H1 (cell line): ENCODE measurements around the gene ADPRHL1. TPM values are rescaled to one million over a fixed set of nuclear protein-coding genes. Genes with fewer than 3 reads are reported as not detected.
A peak's percentile ranks its signal among the peaks of the same experiment; 100 is the strongest.

ENCODE experiments used
- CTCF ChIA-PET: fragments of 300-600 bp; sonication (Branson Sonifier 250); formaldehyde crosslinking; loops from one replicate; lab custom pipeline; 2021; ENCODE audit not compliant: partially characterized antibody; lab: Charles Lee
- POLR2A ChIA-PET: fragments of 300-600 bp; sonication (Branson Sonifier 250); formaldehyde crosslinking; loops from one replicate; lab custom pipeline; 2021; ENCODE audit warnings: inconsistent platforms; ENCODE audit not compliant: partially characterized antibody; lab: Charles Lee
- DNase-seq, 2 experiments: peaks; one replicate each; pipeline versions ENCODE4 v3.0.0 to v3.0.0-alpha.2; 2010 to 2022; ENCODE audit warnings: low spot score in 2 of 2, low read depth in 1 of 2, mixed read lengths in 1 of 2
- FAIRE-seq: peaks from 2 replicates; lab custom pipeline; 2011; peaks lifted over from hg19 to GRCh38; lab: Jason Lieb, UNC
- H2AFZ ChIP-seq: 2 replicates; pipeline ENCODE4 v1.8.1; 2012; ENCODE audit warnings: low read length, inconsistent platforms
- H2AK5ac ChIP-seq: 2 replicates; pipeline ENCODE4 v1.6.1; 2013; ENCODE audit warnings: low read depth, low read length
- H2BK120ac ChIP-seq: replicated peaks from 2 replicates; pipeline ENCODE3; 2013; ENCODE audit warnings: low read depth, low read length, inconsistent platforms
- H2BK12ac ChIP-seq: 2 replicates; pipeline ENCODE4 v1.6.1; 2013; ENCODE audit warnings: low read depth, low read length
- H2BK15ac ChIP-seq: 2 replicates; pipeline ENCODE4 v1.6.1; 2013; ENCODE audit warnings: low read length
- H2BK20ac ChIP-seq: 2 replicates; pipeline ENCODE4 v1.6.1; 2013; ENCODE audit warnings: low read length
- H2BK5ac ChIP-seq: 2 replicates; pipeline ENCODE4 v1.6.1; 2013; ENCODE audit warnings: low read depth, low read length
- H3K14ac ChIP-seq: 2 replicates; pipeline ENCODE4 v1.6.1; 2013; ENCODE audit warnings: inconsistent platforms; ENCODE audit not compliant: insufficient read length
- H3K18ac ChIP-seq: 2 replicates; pipeline ENCODE4 v1.6.1; 2013; ENCODE audit warnings: low read length; ENCODE audit errors: extremely low read depth
- H3K23ac ChIP-seq: 2 replicates; pipeline ENCODE4 v1.6.1; 2013; ENCODE audit warnings: inconsistent platforms; ENCODE audit not compliant: insufficient read length
- H3K23me2 ChIP-seq: 2 replicates; pipeline ENCODE4 v1.6.1; 2013; ENCODE audit warnings: low read depth, low read length
- H3K27ac ChIP-seq: 2 replicates; pipeline ENCODE4 v1.6.1; 2011; ENCODE audit warnings: low read depth, low read length, inconsistent platforms
- H3K27me3 ChIP-seq, 4 experiments: replicated peaks in 1 of 4; 1 replicate in 1 of 4; 2 replicates in 3 of 4; pipeline versions ENCODE4 v1.6.1 to v1.8.1; 2011 to 2013; ENCODE audit warnings: low read length in 3 of 4, mild to moderate bottlenecking in 3 of 4, inconsistent platforms in 2 of 4, mixed read lengths in 2 of 4, moderate library complexity in 1 of 4; ENCODE audit not compliant: control insufficient read depth in 3 of 4, insufficient read depth in 3 of 4; ENCODE audit errors: extremely low read depth in 1 of 4
- H3K36me3 ChIP-seq, 4 experiments: 2 replicates each; pipeline versions ENCODE4 v1.6.1 to v1.8.1; 2011 to 2013; ENCODE audit warnings: mild to moderate bottlenecking in 4 of 4, low read length in 3 of 4, moderate library complexity in 2 of 4, control low read depth in 1 of 4, inconsistent platforms in 1 of 4; ENCODE audit not compliant: insufficient read depth in 4 of 4, control insufficient read depth in 2 of 4
- H3K4ac ChIP-seq: replicated peaks from 2 replicates; pipeline ENCODE3; 2013; ENCODE audit warnings: low read length, low read depth, mixed read lengths, inconsistent platforms; ENCODE audit not compliant: insufficient read length
- H3K4me1 ChIP-seq, 4 experiments: replicated peaks in 1 of 4; 1 replicate in 1 of 4; 2 replicates in 3 of 4; pipeline versions ENCODE4 v1.6.1 to v1.8.1; 2011 to 2013; ENCODE audit warnings: low read length in 3 of 4, inconsistent platforms in 2 of 4, mixed read lengths in 1 of 4; ENCODE audit not compliant: insufficient read depth in 4 of 4, control insufficient read depth in 3 of 4
- H3K4me2 ChIP-seq, 2 experiments: 2 replicates each; pipeline versions ENCODE4 v1.6.1 to v1.8.1; 2011 to 2013; ENCODE audit warnings: low read depth in 2 of 2, low read length in 2 of 2, control low read depth in 1 of 2, inconsistent platforms in 1 of 2, mild to moderate bottlenecking in 1 of 2; ENCODE audit not compliant: insufficient read depth in 1 of 2
- H3K4me3 ChIP-seq, 4 experiments: fragments of 200-600, 300-600 bp in 1 of 4; sonication (generic), shearing (Covaris generic), sonication (Bioruptor Twin) in 1 of 4; 2 replicates each; pipeline versions ENCODE4 v1.5.1 to v1.8.1; 2011 to 2016; ENCODE audit warnings: low read length in 4 of 4, low read depth in 3 of 4, control low read depth in 2 of 4, inconsistent platforms in 2 of 4, mild to moderate bottlenecking in 2 of 4, mixed read lengths in 1 of 4, moderate library complexity in 1 of 4; ENCODE audit not compliant: insufficient read depth in 2 of 4; ENCODE audit errors: extremely low read depth in 1 of 4
- H3K56ac ChIP-seq: replicated peaks from 2 replicates; pipeline ENCODE3; 2013; ENCODE audit warnings: low read depth, mild to moderate bottlenecking, mixed read lengths, low read length, inconsistent platforms; ENCODE audit not compliant: insufficient read length
- H3K79me1 ChIP-seq: 2 replicates; pipeline ENCODE4 v1.6.1; 2013; ENCODE audit warnings: low read depth, low read length, control low read depth
- H3K79me2 ChIP-seq, 2 experiments: 2 replicates each; pipeline versions ENCODE4 v1.6.1 to v1.8.1; 2012 to 2013; ENCODE audit warnings: low read length in 2 of 2, mild to moderate bottlenecking in 2 of 2, inconsistent platforms in 1 of 2; ENCODE audit not compliant: insufficient read depth in 2 of 2, control insufficient read depth in 1 of 2
- H3K9ac ChIP-seq, 4 experiments: replicated peaks in 1 of 4; 1 replicate in 1 of 4; 2 replicates in 3 of 4; pipeline versions ENCODE4 v1.6.1 to v1.8.1; 2011 to 2013; ENCODE audit warnings: low read depth in 3 of 4, low read length in 3 of 4, control low read depth in 2 of 4, mild to moderate bottlenecking in 2 of 4, moderate library complexity in 2 of 4, inconsistent platforms in 1 of 4; ENCODE audit errors: extremely low read depth in 1 of 4
- H3K9me3 ChIP-seq, 2 experiments: 2 replicates each; pipeline versions ENCODE4 v1.6.1 to v1.8.1; 2012 to 2013; ENCODE audit warnings: mild to moderate bottlenecking in 2 of 2, moderate library complexity in 2 of 2, control low read depth in 1 of 2, inconsistent platforms in 1 of 2, low read depth in 1 of 2, low read length in 1 of 2, mixed read lengths in 1 of 2; ENCODE audit not compliant: insufficient read depth in 2 of 2
- H4K20me1 ChIP-seq, 2 experiments: replicated peaks in 1 of 2; 2 replicates each; pipeline versions ENCODE3 to v1.8.1; 2011 to 2013; ENCODE audit warnings: inconsistent platforms in 2 of 2, low read length in 2 of 2, mild to moderate bottlenecking in 1 of 2; ENCODE audit not compliant: insufficient read depth in 2 of 2, control insufficient read depth in 1 of 2
- H4K5ac ChIP-seq: 2 replicates; pipeline ENCODE4 v1.6.1; 2013; ENCODE audit warnings: low read length, low read depth, mixed read lengths, inconsistent platforms; ENCODE audit not compliant: insufficient read length
- H4K8ac ChIP-seq: 2 replicates; pipeline ENCODE4 v1.8.0; 2013; ENCODE audit warnings: mild to moderate bottlenecking, moderate library complexity, low read length, inconsistent platforms; ENCODE audit not compliant: insufficient read depth; ENCODE audit errors: extremely low read depth
- H4K91ac ChIP-seq: replicated peaks from 2 replicates; pipeline ENCODE3; 2013; ENCODE audit warnings: low read length, mixed read lengths, inconsistent platforms; ENCODE audit not compliant: insufficient read length
- BRCA1 ChIP-seq: IDR thresholded peaks from 2 replicates; pipeline ENCODE4 v1.6.1; 2012; ENCODE audit warnings: low read depth, low read length, improper control_type of control experiment
- GABPA ChIP-seq: IDR thresholded peaks from 2 replicates; pipeline ENCODE4 v1.6.1; 2011; ENCODE audit warnings: mild to moderate bottlenecking, low read length, moderate library complexity, borderline replicate concordance; ENCODE audit not compliant: insufficient read depth
- GTF2F1 ChIP-seq: IDR thresholded peaks from 2 replicates; pipeline ENCODE4 v1.6.1; 2012; ENCODE audit warnings: low read depth, low read length, improper control_type of control experiment, borderline replicate concordance
- HDAC2 ChIP-seq, 2 experiments: fragments of 300-600 bp in 1 of 2; sonication (generic) in 1 of 2; IDR thresholded peaks; 2 replicates each; pipeline ENCODE4 v1.6.1; 2011 to 2012; ENCODE audit warnings: low read depth in 2 of 2, low read length in 2 of 2, mild to moderate bottlenecking in 2 of 2, moderate library complexity in 2 of 2, borderline replicate concordance in 1 of 2, inconsistent platforms in 1 of 2
- HDAC6 ChIP-seq: IDR thresholded peaks from one replicate; pipeline ENCODE4 v1.7.1; 2012; ENCODE audit warnings: low read depth, mild to moderate bottlenecking, inconsistent platforms, low read length, moderate library complexity
- KDM1A ChIP-seq: fragments of 200-600, 300-600 bp; sonication (generic); IDR thresholded peaks from 2 replicates; pipeline ENCODE4 v1.7.1; 2016; ENCODE audit warnings: mild to moderate bottlenecking, low read length, borderline replicate concordance
- MAFK ChIP-seq: IDR thresholded peaks from 2 replicates; pipeline ENCODE4 v1.6.1; 2012; ENCODE audit warnings: low read depth, mild to moderate bottlenecking, improper control_type of control experiment, low read length
- NANOG ChIP-seq: IDR thresholded peaks from 2 replicates; pipeline ENCODE4 v1.6.1; 2011; ENCODE audit warnings: low read length, low read depth, mild to moderate bottlenecking, inconsistent platforms; ENCODE audit not compliant: insufficient read depth, poor library complexity, severe bottlenecking
- POU5F1 ChIP-seq: IDR thresholded peaks from 2 replicates; pipeline ENCODE4 v1.6.1; 2011; ENCODE audit warnings: low read depth, mild to moderate bottlenecking, low read length, moderate library complexity
- TAF1 ChIP-seq: IDR thresholded peaks from 2 replicates; pipeline ENCODE4 v1.6.1; 2011; ENCODE audit warnings: mild to moderate bottlenecking, low read depth, low read length
- TCF12 ChIP-seq: IDR thresholded peaks from 2 replicates; pipeline ENCODE4 v1.6.1; 2011; ENCODE audit warnings: low read depth, mild to moderate bottlenecking, low read length
- TEAD4 ChIP-seq: IDR thresholded peaks from 2 replicates; pipeline ENCODE4 v1.6.1; 2012; ENCODE audit warnings: low read depth, low read length, inconsistent platforms, mixed read lengths
- WGBS, 2 experiments: shearing (Covaris generic) in 1 of 2; methylation state at CpG; one replicate each; pipeline versions ENCODE4 v1.1.6 to v1.1.7; 2013 to 2015; ENCODE audit warnings: low lambda C conversion rate in 2 of 2, mixed read lengths in 2 of 2, inconsistent platforms in 1 of 2, low coverage in 1 of 2, missing lambda C conversion rate in 1 of 2; ENCODE audit not compliant: insufficient replicate concordance in 2 of 2, insufficient coverage in 1 of 2, insufficient read length in 1 of 2; ENCODE audit errors: extremely low coverage in 1 of 2, missing lambda C conversion rate in 1 of 2; 5-methylcytosine and 5-hydroxymethylcytosine counted together
- polyA plus RNA-seq, 7 experiments: library from polyadenylated mRNA; depleted of rRNA in 3 of 7; stranded (reverse) in 5 of 7; unstranded in 2 of 7; fragments of >200 nt in 5 of 7; fragments of 200-250 nt in 2 of 7; gene quantifications; 1 replicate in 5 of 7; 2 replicates in 1 of 7; 4 replicates in 1 of 7; pipeline versions ENCODE4 v1.2.1 to v1.2.3, GENCODE V29; 2011 to 2013; ENCODE audit warnings: missing spikeins in 2 of 7, mixed read lengths in 2 of 7
- total RNA-seq: library from RNA; stranded (reverse); fragmentation: NEBNext Ultra II Directional; extraction: Animal tissue kit (Norgen Biotek cat#: 25700); gene quantifications from 2 replicates; pipeline ENCODE4 v1.2.1, GENCODE V29; 2021

Gene ADPRHL1
- total and polyA plus RNA-seq, 2 of the 8 experiments (the other 6 are each of a cell fraction or from before 2014, with no cell fraction given): 0.74 to 1.7 TPM

- H3K4me3 ChIP-seq: no peak overlapping the region
- 98% methylated on average over 20 of the region's 20 CpGs; no CpG with 5 or more reads in 1 of the 2 experiments for WGBS, 2 experiments
- no peak for FAIRE-seq
- TF ChIP-seq TEAD4 (no peak), GABPA (no peak), BRCA1 (no peak), NANOG (no peak), HDAC6 (no peak), GTF2F1 (no peak), POU5F1 (no peak), MAFK (no peak), TCF12 (no peak), KDM1A (no peak), TAF1 (no peak), HDAC2 (IDR thresholded peaks at IDR 0.05; ENCODE audit: borderline replicate concordance in 1 of 2, low read depth in 2 of 2, low read length in 2 of 2) (no peak)
Measured at GRCh38 chr13:113350938-113351335, 102.4 kb downstream of the ADPRHL1 start.

More at GRCh38 chr13:113350938-113351335, 102.4 kb downstream of the ADPRHL1 start:
- Histone ChIP-seq H3K18ac (no peak overlapping the region), H2BK12ac (no peak overlapping the region), H4K5ac (no peak overlapping the region), H2BK120ac (no peak overlapping the region), H3K9ac (no peak overlapping the region), H4K8ac (peak overlapping the region; percentile 65), H3K4me1 (no peaks in the 10 kb centered on the region), H3K4me2 (no peak overlapping the region), H3K14ac (no peak overlapping the region), H2AFZ (no peak overlapping the region), H3K23ac (no peak overlapping the region), H3K36me3 (peaks cover 36 to 62% (median 48%) of the 10 kb centered on the region in 4 experiments), H3K27me3 (no peaks in the 10 kb centered on the region), H4K91ac (no peak overlapping the region), H3K79me1 (0 out of 2 replicates have a peak, but pooled peaks cover 9% of the 10 kb centered on the region), H2BK5ac (no peak overlapping the region), H2AK5ac (no peak overlapping the region), H3K79me2 (peaks cover 0 to 2% of the 10 kb centered on the region in 2 experiments; a peak in 1 of 4 replicates), H3K56ac (no peak overlapping the region), H3K27ac (no peak overlapping the region), H4K20me1 (peaks cover 1 to 7% of the 10 kb centered on the region in 2 experiments), H3K23me2 (no peaks in the 10 kb centered on the region), H2BK15ac (no peak overlapping the region), H2BK20ac (no peak overlapping the region), H3K4ac (no peak overlapping the region), H3K9me3 (peaks cover 7 to 18% of the 10 kb centered on the region in 2 experiments; a peak in 2 of 4 replicates)
- POLR2A ChIA-PET: interaction anchor here (0.7 to 6.6 kb wide), 9 partner anchors 9 to 52 kb away, joined by 3 to 78 read pairs (median 6); partner anchors contain the start of gene GRTP1
- CTCF ChIA-PET: interaction anchor here (0.6 to 3.7 kb wide), 4 partner anchors 41 to 154 kb away, joined by 3 to 37 read pairs (median 5); no protein-coding TSS in a partner anchor
- no peak for DNase-seq
